ENCODE results near the gene NTN3. TPM values are rescaled to one million over a fixed set of nuclear protein-coding genes. Genes with fewer than 3 reads are reported as not detected.
"Not testable (repeated sequence)": the region's sequence is repeated elsewhere in the genome, so short reads cannot be mapped to it uniquely, and the experiment has no call there.

NTN3 gene
- total and polyA plus RNA-seq, 8 donors: 0.07 to 0.22 (median 0.09) TPM; not detected in 3

GRCh38 chr16:2432801-2433505, 38.1 kb upstream of the NTN3 start:
- H3K9me3 ChIP-seq: no peaks in the 10 kb centered on the region
- FAIRE-seq (no peak), ATAC-seq (no peak), DNase-seq (no peak)
- H3K27ac ChIP-seq: no peak overlapping the region
- WGBS, 2 donors: 95% methylated on average over 15 of the region's 15 CpGs
- intact Hi-C loops (cut with DNase I): loop anchor here in 2 of 3 donors (10.0 kb wide), 2 partner anchors 62 to 148 kb away; no protein-coding TSS in a partner anchor
- TF ChIP-seq, protein P1, sequence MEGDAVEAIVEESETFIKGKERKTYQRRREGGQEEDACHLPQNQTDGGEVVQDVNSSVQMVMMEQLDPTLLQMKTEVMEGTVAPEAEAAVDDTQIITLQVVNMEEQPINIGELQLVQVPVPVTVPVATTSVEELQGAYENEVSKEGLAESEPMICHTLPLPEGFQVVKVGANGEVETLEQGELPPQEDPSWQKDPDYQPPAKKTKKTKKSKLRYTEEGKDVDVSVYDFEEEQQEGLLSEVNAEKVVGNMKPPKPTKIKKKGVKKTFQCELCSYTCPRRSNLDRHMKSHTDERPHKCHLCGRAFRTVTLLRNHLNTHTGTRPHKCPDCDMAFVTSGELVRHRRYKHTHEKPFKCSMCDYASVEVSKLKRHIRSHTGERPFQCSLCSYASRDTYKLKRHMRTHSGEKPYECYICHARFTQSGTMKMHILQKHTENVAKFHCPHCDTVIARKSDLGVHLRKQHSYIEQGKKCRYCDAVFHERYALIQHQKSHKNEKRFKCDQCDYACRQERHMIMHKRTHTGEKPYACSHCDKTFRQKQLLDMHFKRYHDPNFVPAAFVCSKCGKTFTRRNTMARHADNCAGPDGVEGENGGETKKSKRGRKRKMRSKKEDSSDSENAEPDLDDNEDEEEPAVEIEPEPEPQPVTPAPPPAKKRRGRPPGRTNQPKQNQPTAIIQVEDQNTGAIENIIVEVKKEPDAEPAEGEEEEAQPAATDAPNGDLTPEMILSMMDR (IDR thresholded peaks at IDR 0.05): no peak
- no peaks in the 10 kb centered on the region for H3K27me3 ChIP-seq
- H3K36me3 ChIP-seq: no peaks in the 10 kb centered on the region
- peaks cover 0 to 6% (median 6%) of the 10 kb centered on the region in 3 donors for H3K4me1 ChIP-seq
- no peak overlapping the region for H3K4me3 ChIP-seq

GRCh38 chr16:2435236-2435635, 35.9 kb upstream of the NTN3 start:
- not testable (repeated sequence) for H3K36me3 ChIP-seq

DNA sequence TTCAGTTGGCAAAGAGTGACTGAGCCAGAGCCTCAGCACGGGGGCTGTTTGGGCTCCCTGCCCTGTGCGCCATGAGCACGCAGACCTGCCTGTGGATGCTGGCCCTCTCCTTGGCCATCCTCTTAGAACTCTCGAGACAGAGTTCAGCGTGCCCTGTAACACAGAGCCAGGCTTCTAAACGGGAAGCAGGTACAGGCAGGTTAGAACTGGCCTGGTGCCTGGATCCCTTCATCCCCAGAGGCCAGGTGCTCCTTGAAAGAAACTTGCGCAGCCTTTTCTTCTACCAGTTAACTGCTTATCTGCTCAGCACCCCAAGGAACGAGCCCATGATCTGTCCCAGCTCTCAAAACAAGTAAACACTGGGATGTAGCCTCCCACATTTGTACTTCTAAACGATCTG, 35.0 kb upstream of the NTN3 start:
- WGBS, 2 donors: 88 to 90% methylated on average over 9 of the region's 9 CpGs
- no peak for FAIRE-seq

More at GRCh38 chr16:2435236-2435635, 35.9 kb upstream of the NTN3 start:
- H3K27me3 ChIP-seq, FAIRE-seq, H3K27ac ChIP-seq, DNase-seq, ATAC-seq, H3K4me1 ChIP-seq, H3K4me3 ChIP-seq, H3K9me3 ChIP-seq: not testable (repeated sequence)
- intact Hi-C loops (cut with DNase I): loop anchor here in 2 of 3 donors (10.0 kb wide), 2 partner anchors 60 to 150 kb away; no protein-coding TSS in a partner anchor
- 97 to 99% methylated on average over 3 to 4 of the region's 4 CpGs for WGBS, 2 donors

DNA sequence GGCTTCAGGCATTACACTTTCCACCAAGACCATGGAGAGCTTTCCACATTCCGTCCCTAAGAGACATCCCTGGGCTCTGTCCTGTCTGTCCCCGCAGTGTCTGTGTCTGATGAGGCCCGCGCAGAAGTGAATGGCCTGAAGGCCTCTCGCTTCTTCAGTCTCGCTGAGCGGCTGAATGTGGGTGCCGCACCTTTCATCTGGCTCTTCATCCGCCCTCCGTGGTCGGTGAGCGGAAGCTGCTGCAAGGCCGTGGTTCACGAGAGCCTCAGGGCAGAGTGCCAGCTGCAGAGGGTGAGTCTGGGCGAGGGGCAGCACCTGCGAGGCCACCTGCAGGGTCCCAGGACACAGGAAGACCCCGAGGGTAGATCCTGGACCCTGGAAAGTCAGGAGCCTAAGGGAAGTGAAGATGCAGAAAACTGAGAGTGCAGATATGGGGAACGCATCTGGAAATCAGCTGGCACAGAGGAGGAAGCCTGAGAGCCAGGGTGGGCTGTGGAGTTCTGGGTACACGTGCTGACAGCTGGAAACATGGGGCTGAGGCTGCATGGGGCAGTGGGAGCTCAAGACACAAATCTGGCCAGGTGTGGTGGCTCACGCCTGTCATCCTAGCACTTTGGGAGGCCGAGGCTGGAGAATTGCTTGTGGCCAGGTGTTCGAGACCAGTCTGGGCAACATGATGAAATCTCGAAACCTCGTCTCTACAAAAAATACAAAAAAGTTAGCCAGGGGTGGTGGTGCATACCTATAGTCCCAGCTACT, 33.9 kb upstream of the NTN3 start:
- WGBS, 2 donors: 95 to 96% methylated on average over 24 of the region's 24 CpGs
- no peak for FAIRE-seq
- Histone ChIP-seq H3K36me3 (no peaks in the 10 kb centered on the region), H3K4me1 (no peaks in the 10 kb centered on the region), H3K27me3 (no peaks in the 10 kb centered on the region), H3K27ac (no peak overlapping the region), H3K9me3 (no peaks in the 10 kb centered on the region), H3K4me3 (no peak overlapping the region)
- peak in 1 of 6 donors; percentile 65 for DNase-seq
- TF ChIP-seq, protein P1 (IDR thresholded peaks at IDR 0.05): no peak
- ATAC-seq: no peak
- intact Hi-C loops (cut with DNase I): loop anchor here in 2 of 3 donors (2.0 to 10.0 kb wide), 3 partner anchors 58 to 152 kb away; no protein-coding TSS in a partner anchor

More for the DNA sequence above, 35.0 kb upstream of the NTN3 start:
- no peak overlapping the region for H3K4me3 ChIP-seq
- DNase-seq (peak in 1 of 6 donors; percentile 29), ATAC-seq (no peak)
- H3K27me3 ChIP-seq: no peaks in the 10 kb centered on the region
- H3K4me1 ChIP-seq: no peaks in the 10 kb centered on the region
- intact Hi-C loops (cut with DNase I): loop anchor here in 2 of 3 donors (2.0 to 10.0 kb wide), 3 partner anchors 59 to 151 kb away; no protein-coding TSS in a partner anchor
- H3K27ac ChIP-seq: no peak overlapping the region
- TF ChIP-seq, protein P1 (IDR thresholded peaks at IDR 0.05): no peak
- no peaks in the 10 kb centered on the region for H3K36me3 ChIP-seq
- no peaks in the 10 kb centered on the region for H3K9me3 ChIP-seq

GRCh38 chr16:2438121-2438520, 33.0 kb upstream of the NTN3 start:
- TF ChIP-seq, protein P1 (IDR thresholded peaks at IDR 0.05): no peak
- no peak for ATAC-seq

More at GRCh38 chr16:2438121-2438520, 33.0 kb upstream of the NTN3 start:
- DNase-seq (peak in 1 of 6 donors; percentile 22), FAIRE-seq (no peak)
- intact Hi-C loops (cut with DNase I): loop anchor here in 2 of 3 donors (10.0 kb wide), 2 partner anchors 57 to 153 kb away; no protein-coding TSS in a partner anchor
- no peaks in the 10 kb centered on the region for H3K36me3 ChIP-seq
- H3K27ac ChIP-seq: no peak overlapping the region
- H3K27me3 ChIP-seq: no peaks in the 10 kb centered on the region
- no peaks in the 10 kb centered on the region for H3K9me3 ChIP-seq
- WGBS, 2 donors: 92 to 95% methylated on average over 14 of the region's 14 CpGs
- no peak overlapping the region for H3K4me3 ChIP-seq
- H3K4me1 ChIP-seq: no peaks in the 10 kb centered on the region

Data from pancreas (tissue), 10 donors.